Stomach smooth muscle (tissue), 2 donors: ENCODE measurements around the gene SMPD3.

ENCODE experiments used
- H3K27ac ChIP-seq: one replicate; pipeline ENCODE4 v1.7.0; 2013; ENCODE audit warnings: mild to moderate bottlenecking, low read length, inconsistent platforms
- H3K27me3 ChIP-seq, 2 donors: one replicate each; pipeline ENCODE4 v1.7.0; 2013; ENCODE audit warnings: low read length in 2 of 2; ENCODE audit not compliant: insufficient read depth in 2 of 2, control insufficient read depth in 1 of 2
- H3K36me3 ChIP-seq, 2 donors: one replicate each; pipeline ENCODE4 v1.7.0; 2013; ENCODE audit warnings: low read length in 2 of 2; ENCODE audit not compliant: control insufficient read depth in 2 of 2, insufficient read depth in 2 of 2
- H3K4me1 ChIP-seq: one replicate; pipeline ENCODE4 v1.7.0; 2013; ENCODE audit warnings: low read length; ENCODE audit not compliant: control insufficient read depth, insufficient read depth
- H3K4me3 ChIP-seq, 2 donors: one replicate each; pipeline ENCODE4 v1.7.0; 2013; ENCODE audit warnings: low read length in 2 of 2
- H3K9ac ChIP-seq, 2 donors: one replicate each; pipeline ENCODE4 v1.7.0; 2013; ENCODE audit warnings: low read length in 2 of 2, mild to moderate bottlenecking in 1 of 2
- H3K9me3 ChIP-seq, 2 donors: one replicate each; pipeline ENCODE4 v1.7.0; 2013; ENCODE audit warnings: low read length in 2 of 2; ENCODE audit not compliant: control insufficient read depth in 2 of 2
- donor health status: healthy.
- donor health status: Pancreatic carcinoma.

The SMPD3 gene

GRCh38 chr16:68433316-68433715 lies 15.0 kb downstream of the SMPD3 start:
- H3K4me3 ChIP-seq: no peak overlapping the region
- no peak overlapping the region for H3K9ac ChIP-seq
- H3K4me1 ChIP-seq: no peaks in the 10 kb centered on the region
- H3K9me3 ChIP-seq: peaks cover 0 to 5% of the 10 kb centered on the region in 2 donors
- H3K27me3 ChIP-seq: no peaks in the 10 kb centered on the region
- H3K27ac ChIP-seq: no peak overlapping the region
- no peaks in the 10 kb centered on the region for H3K36me3 ChIP-seq

- no peaks in the 10 kb centered on the region for H3K27me3 ChIP-seq
- no peak overlapping the region for H3K27ac ChIP-seq
- H3K9ac ChIP-seq: no peak overlapping the region
- no peak overlapping the region for H3K4me3 ChIP-seq
- H3K36me3 ChIP-seq: no peaks in the 10 kb centered on the region
- H3K9me3 ChIP-seq: peaks cover 0 to 5% of the 10 kb centered on the region in 2 donors
- no peaks in the 10 kb centered on the region for H3K4me1 ChIP-seq
Observed at GRCh38 chr16:68432701-68433100, 15.6 kb downstream of the SMPD3 start.

- Histone ChIP-seq H3K4me1 (no peaks in the 10 kb centered on the region), H3K27ac (no peak overlapping the region), H3K9ac (no peak overlapping the region), H3K4me3 (no peak overlapping the region), H3K9me3 (no peaks in the 10 kb centered on the region), H3K27me3 (no peaks in the 10 kb centered on the region), H3K36me3 (no peaks in the 10 kb centered on the region)
Observed at GRCh38 chr16:68429076-68429854, 19.0 kb downstream of the SMPD3 start.

- Histone ChIP-seq H3K9me3 (no peaks in the 10 kb centered on the region), H3K9ac (no peak overlapping the region)
Observed at GRCh38 chr16:68427649-68428303, 20.5 kb downstream of the SMPD3 start.

GRCh38 chr16:68426347-68426652 lies 22.0 kb downstream of the SMPD3 start:
- Histone ChIP-seq H3K27me3 (no peaks in the 10 kb centered on the region), H3K4me3 (no peak overlapping the region), H3K9me3 (no peaks in the 10 kb centered on the region), H3K4me1 (no peaks in the 10 kb centered on the region), H3K27ac (no peak overlapping the region), H3K9ac (no peak overlapping the region), H3K36me3 (no peaks in the 10 kb centered on the region)

More at GRCh38 chr16:68427649-68428303, 20.5 kb downstream of the SMPD3 start:
- H3K36me3 ChIP-seq: no peaks in the 10 kb centered on the region
- no peaks in the 10 kb centered on the region for H3K27me3 ChIP-seq
- H3K4me1 ChIP-seq: no peaks in the 10 kb centered on the region
- H3K4me3 ChIP-seq: no peak overlapping the region
- H3K27ac ChIP-seq: no peak overlapping the region

GRCh38 chr16:68425498-68426346 lies 22.6 kb downstream of the SMPD3 start:
- Histone ChIP-seq H3K4me3 (no peak overlapping the region), H3K9ac (no peak overlapping the region), H3K27me3 (peaks cover 0 to 2% of the 10 kb centered on the region in 2 donors), H3K4me1 (no peaks in the 10 kb centered on the region), H3K27ac (no peak overlapping the region), H3K9me3 (no peaks in the 10 kb centered on the region), H3K36me3 (no peaks in the 10 kb centered on the region)

GRCh38 chr16:68423771-68424170 lies 24.5 kb downstream of the SMPD3 start:
- Histone ChIP-seq H3K27ac (no peak overlapping the region), H3K9me3 (no peaks in the 10 kb centered on the region), H3K27me3 (peaks cover 0 to 2% of the 10 kb centered on the region in 2 donors), H3K4me1 (no peaks in the 10 kb centered on the region), H3K4me3 (no peak overlapping the region), H3K9ac (no peak overlapping the region), H3K36me3 (no peaks in the 10 kb centered on the region)

- no peaks in the 10 kb centered on the region for H3K36me3 ChIP-seq
- no peaks in the 10 kb centered on the region for H3K9me3 ChIP-seq
- no peak overlapping the region for H3K9ac ChIP-seq
- no peaks in the 10 kb centered on the region for H3K4me1 ChIP-seq
- no peak overlapping the region for H3K27ac ChIP-seq
- no peak overlapping the region for H3K4me3 ChIP-seq
- peaks cover 0 to 2% of the 10 kb centered on the region in 2 donors for H3K27me3 ChIP-seq
Observed at GRCh38 chr16:68422396-68422960, 25.8 kb downstream of the SMPD3 start.

GRCh38 chr16:68421076-68421475 lies 27.2 kb downstream of the SMPD3 start:
- H3K27me3 ChIP-seq: peaks cover 0 to 2% of the 10 kb centered on the region in 2 donors
- no peaks in the 10 kb centered on the region for H3K36me3 ChIP-seq
- no peak overlapping the region for H3K9ac ChIP-seq
- H3K4me3 ChIP-seq: no peak overlapping the region
- H3K4me1 ChIP-seq: no peaks in the 10 kb centered on the region
- H3K27ac ChIP-seq: no peak overlapping the region
- H3K9me3 ChIP-seq: no peaks in the 10 kb centered on the region

- Histone ChIP-seq H3K4me1 (peaks cover 2% of the 10 kb centered on the region), H3K4me3 (no peak overlapping the region)
Observed at GRCh38 chr16:68420366-68420942, 27.9 kb downstream of the SMPD3 start.

More at GRCh38 chr16:68420366-68420942, 27.9 kb downstream of the SMPD3 start:
- Histone ChIP-seq H3K36me3 (no peaks in the 10 kb centered on the region), H3K27me3 (peaks cover 0 to 2% of the 10 kb centered on the region in 2 donors), H3K9ac (no peak overlapping the region), H3K9me3 (no peaks in the 10 kb centered on the region), H3K27ac (no peak overlapping the region)
